OCI-LY7 (cell line): ENCODE measurements around the gene CORO2B. TPM values are rescaled to one million over a fixed set of nuclear protein-coding genes. Genes with fewer than 3 reads are reported as not detected.

ENCODE experiments used
- BruUV-seq: library from RNA; stranded (reverse); fragments of 400-500 nt; replicated peaks from 2 replicates; lab custom pipeline; 2021; lab: Mats Ljungman, UMichigan
- CTCF ChIA-PET: fragments of 300-600 bp; sonication (Branson Sonifier 250); formaldehyde crosslinking; loops from one replicate; lab custom pipeline; 2022; ENCODE audit warnings: antibody characterized with exemption; ENCODE audit not compliant: unreplicated experiment; lab: Charles Lee
- POLR2A ChIA-PET: fragments of 300-600 bp; sonication (Branson Sonifier 250); formaldehyde crosslinking; loops from one replicate; lab custom pipeline; 2022; ENCODE audit warnings: antibody characterized with exemption; lab: Charles Lee
- DNase-seq: peaks from one replicate; pipeline ENCODE4 v3.0.0-alpha.2; 2015; ENCODE audit warnings: low spot score
- H2AFZ ChIP-seq: fragments of 200-600 bp; sonication (generic), shearing (Covaris generic); 2 replicates; pipeline ENCODE4 v1.6.1; 2014; ENCODE audit warnings: mild to moderate bottlenecking, antibody characterized with exemption, low read length, moderate library complexity
- H3K27ac ChIP-seq: fragments of 200-600 bp; sonication (generic); 2 replicates; pipeline ENCODE4 v1.5.1; 2014; ENCODE audit warnings: mixed run types, low read depth, mild to moderate bottlenecking, moderate library complexity, low read length, inconsistent platforms; ENCODE audit not compliant: poor library complexity, severe bottlenecking
- H3K36me3 ChIP-seq: fragments of 200-600 bp; sonication (generic); 2 replicates; pipeline ENCODE4 v1.6.1; 2014; ENCODE audit warnings: mild to moderate bottlenecking, antibody characterized with exemption, low read length, moderate library complexity, mixed read lengths; ENCODE audit not compliant: insufficient read depth
- H3K4me1 ChIP-seq: fragments of 200-600 bp; sonication (generic); 2 replicates; pipeline ENCODE4 v1.5.1; 2014; ENCODE audit warnings: mild to moderate bottlenecking, low read length; ENCODE audit not compliant: insufficient read depth, poor library complexity, severe bottlenecking
- H3K4me2 ChIP-seq: fragments of 200-600 bp; sonication (generic); 2 replicates; pipeline ENCODE4 v1.6.1; 2014; ENCODE audit warnings: mild to moderate bottlenecking, low read length
- H3K4me3 ChIP-seq: fragments of 200-600 bp; sonication (generic); 2 replicates; pipeline ENCODE4 v1.5.1; 2014; ENCODE audit warnings: mild to moderate bottlenecking, low read depth, low read length; ENCODE audit not compliant: poor library complexity, severe bottlenecking
- H3K79me2 ChIP-seq: fragments of 200-600 bp; sonication (generic); 2 replicates; pipeline ENCODE4 v1.6.1; 2016; ENCODE audit warnings: low read depth, mild to moderate bottlenecking, low read length, moderate library complexity, mixed read lengths; ENCODE audit not compliant: insufficient read depth
- H3K9me2 ChIP-seq: fragments of 200-600 bp; sonication (generic); 2 replicates; pipeline ENCODE4 v1.6.1; 2016; ENCODE audit warnings: mild to moderate bottlenecking, low read length, mixed read lengths; ENCODE audit not compliant: insufficient read depth
- H3K9me3 ChIP-seq: fragments of 200-600 bp; sonication (generic); 2 replicates; pipeline ENCODE4 v1.6.1; 2014; ENCODE audit warnings: mild to moderate bottlenecking, mixed run types, low read length, mixed read lengths
- H4K20me1 ChIP-seq: fragments of 200-600 bp; sonication (generic); 2 replicates; pipeline ENCODE4 v1.6.1; 2014; ENCODE audit warnings: mild to moderate bottlenecking, antibody characterized with exemption, low read length, moderate library complexity, mixed read lengths; ENCODE audit not compliant: insufficient read depth
- EZH2phosphoT487 ChIP-seq: fragments of 200-600 bp; sonication (generic); IDR thresholded peaks from 2 replicates; pipeline ENCODE4 v1.6.1; 2018; ENCODE audit warnings: low read depth, borderline replicate concordance, mild to moderate bottlenecking, mixed run types, antibody characterized with exemption, low read length, moderate library complexity, mixed read lengths
- intact Hi-C: fragments of 100-400 bp; cut with micrococcal nuclease; formaldehyde crosslinking; loops from one replicate; pipeline ENCODE4 v1.10.0; 2022; ENCODE audit not compliant: unreplicated experiment
- total RNA-seq, 2 experiments: library from RNA; depleted of rRNA in 1 of 2; stranded (reverse); fragments of >200 nt in 1 of 2; shearing (Covaris generic) in 1 of 2; gene quantifications; 2 replicates each; pipeline ENCODE4 v1.2.3, GENCODE V29; 2014 to 2022
- TF ChIP-seq, protein P1 (sequence below): fragments of 200-600 bp; sonication (generic); conservative IDR thresholded peaks from 2 replicates; pipeline ENCODE4 v1.5.1; 2014; ENCODE audit warnings: mild to moderate bottlenecking, antibody characterized with exemption, low read length, moderate library complexity, mixed read lengths

The CORO2B gene
- total RNA-seq, 2 experiments from 2014 or later = 7.4 to 12.5 TPM

DNA sequence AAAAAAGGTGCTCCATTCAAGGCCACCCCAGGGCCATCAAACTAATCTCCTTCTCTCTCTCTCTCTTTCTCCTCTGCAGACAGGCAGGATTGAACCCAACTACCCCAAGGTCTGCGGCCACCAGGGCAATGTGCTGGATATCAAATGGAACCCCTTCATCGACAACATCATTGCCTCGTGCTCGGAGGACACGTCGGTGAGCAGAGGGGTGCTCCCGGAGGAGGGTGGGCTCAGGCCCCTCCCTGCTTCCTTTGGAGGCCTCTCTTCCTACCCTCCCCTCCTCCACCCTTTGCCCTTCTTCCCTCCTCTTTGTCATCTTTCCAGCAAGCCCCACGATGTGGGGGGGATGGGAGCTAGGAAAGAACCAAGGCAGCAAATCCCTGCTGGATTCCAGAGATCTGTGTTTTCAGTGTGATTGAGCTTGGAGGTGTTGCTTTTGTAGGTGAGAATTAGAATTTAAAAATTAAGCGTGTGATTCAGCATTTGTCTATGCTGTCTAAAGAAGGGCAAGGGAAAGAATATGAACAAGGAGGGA is 116.3 kb downstream of the CORO2B start:
- no peak for DNase-seq
- intact Hi-C loops = no loop called here
- no TSS peak for BruUV-seq

DNA sequence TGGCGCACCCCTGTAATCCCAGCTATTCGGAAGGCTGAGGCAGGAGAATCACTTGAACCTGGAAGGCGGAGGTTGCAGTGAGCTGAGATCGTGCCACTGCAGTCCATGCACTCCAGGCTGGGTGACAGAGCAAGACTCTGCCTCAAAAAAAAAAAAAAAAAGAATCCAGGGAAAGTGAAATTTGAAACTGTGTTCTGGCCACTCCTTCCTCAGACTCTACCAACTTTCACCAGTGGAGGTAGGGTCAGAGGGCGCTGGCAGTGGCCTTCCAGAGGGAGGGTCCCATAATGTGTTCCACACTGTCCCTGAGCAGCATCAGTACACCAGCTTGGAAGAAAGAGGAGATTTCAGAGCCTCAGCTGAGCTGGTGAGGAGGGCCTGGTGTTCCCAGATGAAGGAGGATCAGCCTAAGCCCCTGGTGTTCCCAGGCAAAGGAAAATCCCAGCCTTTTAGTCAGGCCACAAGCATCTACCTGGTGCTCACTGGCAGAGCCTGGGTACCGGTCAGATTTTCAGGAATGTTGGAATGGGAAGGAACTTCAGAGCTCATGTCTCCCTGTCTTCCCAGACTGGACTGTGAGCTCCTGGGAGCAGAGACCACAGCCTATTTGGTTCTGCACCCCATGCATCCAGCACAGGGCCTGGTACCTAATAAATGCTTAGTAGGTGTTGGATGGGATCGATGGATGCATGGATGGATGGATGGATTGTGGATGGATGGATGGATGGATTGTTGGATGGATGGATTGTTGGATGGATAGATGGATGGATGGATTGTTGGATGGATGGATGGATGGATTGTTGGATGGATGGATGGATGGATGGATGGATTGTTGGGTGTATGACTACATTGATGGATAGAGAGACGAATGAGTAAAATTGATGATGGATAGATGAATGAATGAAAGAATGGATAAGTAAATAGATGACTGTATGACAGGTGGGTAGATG is 117.9 kb downstream of the CORO2B start:
- intact Hi-C loops = no loop called here
- DNase-seq = no peak
- CTCF ChIA-PET = interaction anchor here (0.6 kb wide), 1 partner anchor 25 kb away, joined by 3 read pairs; no protein-coding TSS in a partner anchor
- Histone ChIP-seq H3K27ac (no peak overlapping the region), H4K20me1 (no peaks in the 10 kb centered on the region), H3K4me3 (no peak overlapping the region), H3K9me3 (no peaks in the 10 kb centered on the region), H3K79me2 (no peaks in the 10 kb centered on the region), H2AFZ (no peak overlapping the region), H3K4me2 (no peak overlapping the region), H3K4me1 (peaks cover 4% of the 10 kb centered on the region), H3K36me3 (peaks cover 8% of the 10 kb centered on the region; the same call in 1 of the 2 replicates), H3K9me2 (no peaks in the 10 kb centered on the region)
- POLR2A ChIA-PET = no interaction called here
- BruUV-seq = no TSS peak
- TF ChIP-seq, protein P1, sequence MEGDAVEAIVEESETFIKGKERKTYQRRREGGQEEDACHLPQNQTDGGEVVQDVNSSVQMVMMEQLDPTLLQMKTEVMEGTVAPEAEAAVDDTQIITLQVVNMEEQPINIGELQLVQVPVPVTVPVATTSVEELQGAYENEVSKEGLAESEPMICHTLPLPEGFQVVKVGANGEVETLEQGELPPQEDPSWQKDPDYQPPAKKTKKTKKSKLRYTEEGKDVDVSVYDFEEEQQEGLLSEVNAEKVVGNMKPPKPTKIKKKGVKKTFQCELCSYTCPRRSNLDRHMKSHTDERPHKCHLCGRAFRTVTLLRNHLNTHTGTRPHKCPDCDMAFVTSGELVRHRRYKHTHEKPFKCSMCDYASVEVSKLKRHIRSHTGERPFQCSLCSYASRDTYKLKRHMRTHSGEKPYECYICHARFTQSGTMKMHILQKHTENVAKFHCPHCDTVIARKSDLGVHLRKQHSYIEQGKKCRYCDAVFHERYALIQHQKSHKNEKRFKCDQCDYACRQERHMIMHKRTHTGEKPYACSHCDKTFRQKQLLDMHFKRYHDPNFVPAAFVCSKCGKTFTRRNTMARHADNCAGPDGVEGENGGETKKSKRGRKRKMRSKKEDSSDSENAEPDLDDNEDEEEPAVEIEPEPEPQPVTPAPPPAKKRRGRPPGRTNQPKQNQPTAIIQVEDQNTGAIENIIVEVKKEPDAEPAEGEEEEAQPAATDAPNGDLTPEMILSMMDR = no peak
- TF ChIP-seq EZH2phosphoT487 = no peak

More for the DNA sequence above, 116.3 kb downstream of the CORO2B start:
- Histone ChIP-seq H3K9me2 (no peaks in the 10 kb centered on the region), H3K4me2 (no peak overlapping the region), H2AFZ (no peak overlapping the region), H3K27ac (no peak overlapping the region), H3K9me3 (no peaks in the 10 kb centered on the region), H4K20me1 (no peaks in the 10 kb centered on the region), H3K79me2 (no peaks in the 10 kb centered on the region), H3K4me3 (no peak overlapping the region), H3K36me3 (peaks cover 8% of the 10 kb centered on the region; the same call in 1 of the 2 replicates), H3K4me1 (peaks cover 4% of the 10 kb centered on the region)
- POLR2A ChIA-PET = interaction anchor here (0.6 kb wide), 1 partner anchor 87 kb away, joined by 3 read pairs; no protein-coding TSS in a partner anchor
- TF ChIP-seq, protein P1 = no peak
- no peak for TF ChIP-seq EZH2phosphoT487
- CTCF ChIA-PET = no interaction called here
